Suppressor macrophage (primary cell): ENCODE data around the gene KRTAP4-7.
"Not testable (repeated sequence)": the region's sequence is repeated elsewhere in the genome, so short reads cannot be mapped to it uniquely, and the experiment has no call there.

Experiments
- DNase-seq, 4 experiments: peaks; one replicate each; pipeline ENCODE4 v3.0.0-alpha.2; 2020 to 2022

KRTAP4-7 gene

GRCh38 chr17:41065829-41066624 is 17.9 kb upstream of the KRTAP4-7 start, which contains the start of gene KRTAP2-4:
TSS of gene KRTAP2-4 (minus strand) at chr17:41065879. CDS start at chr17:41065845, 34 bp downstream.
- DNase-seq = peak in 3 of 4 experiments; percentile 14 to 34 (median 20)

DNA sequence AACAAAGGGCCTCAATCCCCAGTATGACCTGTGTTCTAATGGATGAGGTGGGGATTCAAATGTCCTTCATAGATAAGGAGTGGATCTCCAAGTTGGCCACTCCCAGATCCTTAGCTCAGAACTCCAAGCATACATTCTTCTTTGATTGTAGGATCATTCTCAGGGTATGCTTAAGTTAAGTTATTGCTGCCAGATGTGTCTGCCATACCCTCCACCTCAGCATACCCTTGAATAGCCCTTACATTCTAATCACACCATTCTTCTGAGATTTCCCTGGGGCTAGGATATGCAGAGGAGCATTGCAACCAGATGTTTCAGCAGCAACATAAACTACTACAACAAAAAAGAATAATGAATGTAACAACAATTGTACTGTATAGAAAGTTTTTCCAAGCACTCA is 16.7 kb upstream of the KRTAP4-7 start:
- no peak for DNase-seq

- peak in 3 of 4 experiments; percentile 23 to 49 (median 38) for DNase-seq
Measured at GRCh38 chr17:41069031-41069430, 14.9 kb upstream of the KRTAP4-7 start.

DNA sequence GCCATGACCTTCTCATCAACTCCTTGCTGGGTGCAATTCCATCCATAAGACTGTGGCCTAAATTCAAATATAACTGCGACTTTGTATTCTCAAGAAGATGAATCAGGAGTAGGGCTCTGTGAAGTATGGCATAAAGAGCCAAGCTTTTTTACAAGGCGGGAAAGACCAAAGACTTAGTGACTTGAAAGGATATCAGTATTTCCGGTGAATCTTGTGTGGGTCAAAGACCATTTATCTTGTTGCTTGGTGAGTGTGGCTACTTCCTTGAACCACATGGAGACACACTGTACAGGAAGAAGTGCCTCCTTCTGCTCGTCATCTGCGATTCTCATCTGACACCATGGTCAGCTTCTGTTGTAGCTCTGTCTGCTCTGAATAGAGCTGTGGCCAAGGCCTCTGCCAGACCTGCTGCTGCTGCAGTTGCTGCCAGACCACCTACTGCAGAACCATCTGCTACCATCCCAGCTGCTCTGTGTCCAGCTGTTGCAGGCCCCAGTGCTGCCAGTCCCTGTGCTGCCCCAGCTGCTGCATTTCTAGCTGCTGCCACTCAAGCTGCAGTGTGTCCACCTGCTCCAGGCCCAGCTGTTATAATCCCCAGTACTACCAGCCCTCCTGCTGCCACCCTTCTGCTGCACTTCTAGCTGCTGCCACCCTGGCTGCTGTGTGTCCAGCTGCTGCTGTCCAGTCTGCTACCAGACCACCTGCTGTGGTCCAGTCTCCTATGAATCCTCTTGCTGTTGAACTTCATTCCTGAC is 12.2 kb upstream of the KRTAP4-7 start:
- no peak for DNase-seq

DNA sequence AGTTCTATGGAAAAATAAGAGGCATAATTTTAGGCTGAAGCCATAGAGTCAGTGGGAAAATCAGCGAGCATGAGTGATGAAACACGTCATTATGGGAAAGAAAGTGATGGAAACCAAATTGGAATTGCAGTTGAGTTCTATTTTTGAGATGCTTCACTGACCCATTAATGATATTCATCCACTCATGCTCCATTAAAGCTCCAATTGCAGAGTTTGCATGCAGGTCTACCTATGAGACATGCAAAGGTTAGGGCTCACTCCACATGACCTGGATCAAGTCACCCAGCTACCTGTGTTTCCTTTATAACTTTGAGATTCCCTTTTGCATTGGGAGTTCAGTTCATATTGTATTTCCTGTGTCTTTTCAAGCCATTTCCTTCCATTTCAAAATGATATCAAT is 10.3 kb upstream of the KRTAP4-7 start:
- no peak for DNase-seq

GRCh38 chr17:41076788-41077187 is 7.2 kb upstream of the KRTAP4-7 start:
- no peak for DNase-seq

DNA sequence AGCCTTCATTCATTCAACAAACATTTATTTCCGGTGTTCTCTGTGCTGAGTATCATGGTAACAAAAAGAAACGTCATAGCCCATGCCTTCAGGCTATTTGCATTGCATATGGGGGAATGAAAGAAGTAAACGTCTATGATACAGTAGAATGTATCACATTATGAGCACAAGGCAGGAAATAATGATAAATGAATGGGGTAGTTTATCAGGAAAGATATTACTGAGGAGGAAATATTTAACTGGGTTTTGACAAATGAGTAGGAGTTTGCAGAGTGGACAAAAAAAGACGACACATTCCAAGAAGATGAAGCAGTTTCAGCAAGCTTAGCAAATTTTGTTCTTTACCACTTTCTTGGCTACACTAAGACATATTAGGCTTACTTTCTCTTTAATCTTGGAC is 1.3 kb upstream of the KRTAP4-7 start:
- DNase-seq = no peak

DNA sequence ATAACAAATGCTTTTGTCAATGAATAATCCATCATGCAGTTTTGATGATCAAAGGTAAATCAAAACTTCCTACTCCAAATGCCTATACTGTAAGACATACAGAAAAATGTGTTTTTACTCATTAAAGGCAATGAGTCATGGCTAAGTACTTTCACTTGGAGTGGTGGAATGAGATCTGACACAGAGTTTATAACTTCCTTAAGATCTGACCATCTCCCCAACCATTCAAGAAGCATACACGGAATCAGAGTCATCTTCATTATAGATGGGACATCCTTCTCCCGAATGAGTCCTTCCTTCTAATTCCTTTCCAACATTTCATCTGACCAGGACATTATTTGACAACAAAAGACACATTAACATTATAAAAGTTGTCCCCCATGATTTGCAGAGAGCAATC is 523 bp upstream of the KRTAP4-7 start:
- not testable (repeated sequence) for DNase-seq

DNA sequence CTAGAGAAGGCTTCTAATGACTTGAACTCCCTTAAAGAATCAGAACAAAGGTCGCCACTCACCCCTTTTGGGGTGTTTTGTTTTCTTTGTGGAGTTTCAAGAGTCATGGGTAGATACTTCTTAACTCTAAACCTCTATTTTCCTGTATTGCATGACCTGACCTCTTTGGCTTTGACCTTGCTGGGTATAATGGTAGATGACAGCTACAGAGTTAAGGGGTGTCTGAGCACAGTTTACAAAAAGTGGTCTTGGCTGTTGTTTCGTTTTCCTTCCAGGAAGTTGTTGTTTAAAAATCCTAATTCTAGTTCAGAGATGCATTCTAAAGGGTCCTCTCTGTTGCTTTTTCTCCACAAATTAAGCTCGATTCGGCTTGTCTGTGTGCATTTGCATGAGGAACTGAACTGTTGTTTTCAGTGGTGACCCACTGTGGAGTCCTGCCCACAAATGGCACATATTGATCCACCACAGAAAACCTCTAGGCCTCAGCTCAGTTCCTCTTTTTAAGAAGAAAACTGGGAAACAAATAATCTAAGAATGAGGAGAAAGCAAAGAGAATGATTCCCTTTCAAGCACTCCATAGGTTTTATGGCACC is 4.9 kb downstream of the KRTAP4-7 start:
- not testable (repeated sequence) for DNase-seq

- DNase-seq = no peak
Measured at GRCh38 chr17:41096055-41096454, 12.1 kb downstream of the KRTAP4-7 start.

GRCh38 chr17:41098042-41098441 is 14.1 kb downstream of the KRTAP4-7 start, which contains the start of gene KRTAP4-8:
TSS of gene KRTAP4-8 (minus strand) at chr17:41098142. CDS start at chr17:41098084, 58 bp downstream.
- no peak for DNase-seq

GRCh38 chr17:41098481-41098880 is 14.5 kb downstream of the KRTAP4-7 start:
- no peak for DNase-seq

GRCh38 chr17:41099682-41100480 is 15.9 kb downstream of the KRTAP4-7 start:
- DNase-seq = peak in 1 of 4 experiments; percentile 3

DNA sequence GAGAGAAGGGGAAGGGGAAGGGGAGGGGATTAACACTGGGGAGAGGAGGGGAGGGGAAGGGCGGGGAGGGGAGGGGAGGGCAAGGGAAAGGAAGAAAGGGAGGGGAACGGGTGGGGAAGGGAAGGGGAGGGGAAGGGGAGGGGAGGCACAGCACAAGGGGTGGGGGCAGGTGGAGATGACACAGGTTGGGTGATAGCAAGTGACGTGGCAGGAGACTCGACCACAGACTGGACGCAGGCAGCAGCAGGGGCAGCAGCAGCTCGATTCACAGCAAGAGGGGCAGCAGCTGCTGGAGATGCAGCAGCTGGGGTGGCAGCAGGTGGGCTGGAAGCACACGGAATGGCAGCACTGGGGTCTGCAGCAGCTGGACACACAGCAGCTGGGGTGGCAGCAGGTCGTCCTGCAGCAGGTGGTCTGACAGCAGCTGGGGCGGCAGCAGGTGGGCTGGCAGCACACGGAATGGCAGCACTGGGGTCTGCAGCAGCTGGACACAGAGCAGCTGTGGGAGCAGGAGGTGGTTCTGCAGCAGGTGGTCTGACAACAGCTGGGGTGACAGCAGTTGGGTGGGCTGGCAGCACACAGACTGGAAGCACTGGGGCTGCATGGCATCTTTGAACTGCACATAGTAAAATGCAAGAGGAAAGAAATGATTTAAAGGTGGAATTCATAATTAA is 17.8 kb downstream of the KRTAP4-7 start, which contains the start of gene KRTAP4-16:
Gene KRTAP4-16, minus strand, starts transcription at position 624 of the 674 bp plus-strand sequence. Its CDS starts 0 bp downstream, at position 624.
- DNase-seq = no peak

- no peak for DNase-seq
Measured at GRCh38 chr17:41103896-41104295, 19.9 kb downstream of the KRTAP4-7 start.

DNA sequence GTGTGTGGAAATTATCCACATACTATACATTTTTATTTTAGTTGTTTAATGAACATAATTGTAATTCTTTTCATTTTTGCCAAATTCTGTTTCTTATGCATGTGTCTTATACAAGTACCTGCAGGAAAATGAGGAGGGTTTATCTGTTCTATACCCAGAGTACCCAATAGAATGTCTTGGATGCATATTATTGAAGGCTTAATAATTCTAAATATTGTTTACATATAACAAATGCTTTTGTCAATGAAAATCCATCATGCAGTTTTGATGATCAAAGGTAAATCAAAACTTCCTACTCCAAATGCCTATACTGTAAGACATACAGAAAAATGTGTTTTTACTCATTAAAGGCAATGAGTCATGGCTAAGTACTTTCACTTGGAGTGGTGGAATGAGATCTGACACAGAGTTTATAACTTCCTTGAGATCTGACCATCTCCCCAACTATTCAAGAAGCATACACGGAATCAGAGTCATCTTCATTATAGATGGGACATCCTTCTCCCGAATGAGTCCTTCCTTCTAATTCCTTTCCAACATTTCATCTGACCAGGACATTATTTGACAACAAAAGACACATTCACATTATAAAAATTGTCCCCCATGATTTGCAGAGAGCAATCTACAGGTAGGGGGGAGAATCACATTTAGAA is 20.6 kb downstream of the KRTAP4-7 start:
- DNase-seq = not testable (repeated sequence)

GRCh38 chr17:41105347-41105746 is 21.4 kb downstream of the KRTAP4-7 start, which contains the start of gene KRTAP4-9:
TSS of gene KRTAP4-9 (plus strand) at chr17:41105389. CDS start at chr17:41105389, 0 bp downstream.
- not testable (repeated sequence) for DNase-seq

- DNase-seq = peak in 2 of 4 experiments; percentile 8 to 34
Measured at GRCh38 chr17:41107941-41108450, 24.0 kb downstream of the KRTAP4-7 start.

DNA sequence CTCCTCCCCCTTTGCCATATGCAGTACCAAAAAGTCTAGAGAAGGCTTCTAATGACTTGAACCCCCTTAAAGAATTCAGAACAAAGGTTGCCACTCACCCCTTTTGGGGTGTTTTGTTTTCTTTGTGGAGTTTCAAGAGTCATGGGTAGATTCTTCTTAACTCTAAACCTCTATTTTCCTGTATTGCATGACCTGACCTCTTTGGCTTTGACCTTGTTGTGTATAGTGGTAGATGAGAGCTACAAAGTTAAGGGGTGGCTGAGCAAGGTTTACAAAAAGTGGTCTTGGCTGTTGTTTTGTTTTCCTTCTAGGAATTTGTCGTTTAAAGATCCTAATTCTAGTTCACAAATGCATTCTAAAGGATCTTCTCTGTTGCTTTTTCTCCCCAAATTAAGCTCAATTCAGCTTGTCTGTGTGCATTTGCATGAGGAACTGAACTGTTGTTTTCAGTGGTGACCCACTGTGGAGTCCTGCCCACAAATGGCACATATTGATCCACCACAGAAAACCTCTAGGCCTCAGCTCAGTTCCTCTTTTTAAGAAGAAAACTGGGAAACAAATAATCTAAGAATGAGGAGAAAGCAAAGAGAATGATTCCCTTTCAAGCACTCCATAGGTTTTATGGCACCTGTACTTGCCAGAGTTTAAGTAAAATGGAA is 24.9 kb downstream of the KRTAP4-7 start:
- not testable (repeated sequence) for DNase-seq
